NCI-H2196 (cell line): ENCODE results near the gene NEDD4.
A peak's percentile ranks its signal among the peaks of the same experiment; 100 is the strongest.
"Not testable (repeated sequence)": the region's sequence is repeated elsewhere in the genome, so short reads cannot be mapped to it uniquely, and the experiment has no call there.

Source experiments
- DNase-seq: peaks from one replicate; lab custom pipeline; 2025; ENCODE audit not compliant: unreplicated experiment; lab: John Stamatoyannopoulos, UW

Gene NEDD4

DNA sequence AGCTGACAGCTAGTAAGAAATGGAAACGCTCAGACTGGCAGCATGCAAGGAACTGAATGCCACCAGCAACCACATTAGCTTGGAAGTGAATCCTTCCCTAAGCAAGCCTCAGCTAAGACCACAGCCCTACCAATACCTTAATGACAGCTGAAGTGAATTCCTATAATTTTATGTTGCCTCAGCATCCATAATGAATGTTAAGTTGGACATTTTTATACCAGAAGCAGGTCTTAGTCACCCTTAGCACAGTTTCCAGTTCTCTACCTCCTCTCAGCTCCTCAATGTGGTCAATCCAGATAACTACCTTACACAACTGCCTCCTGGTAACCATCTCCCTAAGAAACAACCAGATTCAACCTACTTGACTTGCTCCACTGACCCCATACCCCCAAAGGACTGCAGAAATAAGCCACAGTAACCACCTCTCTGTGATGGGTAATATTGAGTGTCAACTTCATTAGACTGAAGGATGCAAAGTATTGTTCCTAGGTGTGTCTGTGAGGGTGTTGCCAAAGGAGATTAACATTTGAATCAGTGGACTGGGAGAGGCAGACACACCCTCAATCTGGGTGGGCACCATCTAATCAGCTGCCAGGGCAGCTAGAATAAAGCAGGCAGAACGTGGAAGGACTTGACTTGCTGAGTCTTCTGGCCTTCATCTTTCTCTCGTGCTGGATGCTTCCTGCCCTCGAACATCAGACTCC lies 33.5 kb downstream of the NEDD4 start:
- no peak for DNase-seq

GRCh38 chr15:55958349-55958748 lies 35.1 kb downstream of the NEDD4 start:
- no peak for DNase-seq

- DNase-seq: no peak
These were observed 38.4 kb downstream of the NEDD4 start for GRCh38 chr15:55954862-55955605.

- DNase-seq: not testable (repeated sequence)
These were observed 40.7 kb downstream of the NEDD4 start for GRCh38 chr15:55952501-55953274.

GRCh38 chr15:55944606-55945005 lies 48.8 kb downstream of the NEDD4 start:
- not testable (repeated sequence) for DNase-seq

- no peak for DNase-seq
These were observed 51.1 kb downstream of the NEDD4 start for GRCh38 chr15:55942332-55942731.

- DNase-seq: no peak
These were observed 56.4 kb downstream of the NEDD4 start for GRCh38 chr15:55937040-55937439.

GRCh38 chr15:55928955-55929354 lies 64.5 kb downstream of the NEDD4 start:
- no peak for DNase-seq

GRCh38 chr15:55921744-55922143 lies 71.7 kb downstream of the NEDD4 start:
- DNase-seq: no peak

DNA sequence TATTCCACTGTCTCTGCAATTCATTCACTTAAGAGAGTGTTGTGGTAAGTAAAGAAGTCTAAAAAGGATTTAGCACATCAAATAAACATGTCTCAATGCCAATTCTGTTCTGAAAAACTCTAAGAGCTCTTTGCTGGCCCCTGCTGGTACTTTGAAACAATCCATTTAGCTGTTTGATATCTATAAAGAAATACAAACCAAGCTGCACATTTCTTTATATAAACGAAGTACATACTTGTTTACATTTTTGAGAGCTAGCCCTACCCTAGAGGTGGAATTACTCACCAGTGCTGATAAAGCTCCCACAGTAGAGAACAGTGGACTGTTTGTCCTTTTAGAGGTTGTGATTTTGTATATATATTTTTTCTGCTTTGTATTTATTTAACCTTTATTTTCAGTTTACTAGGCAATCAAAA lies 75.5 kb downstream of the NEDD4 start:
- DNase-seq: peak; percentile 15

- no peak for DNase-seq
These were observed 76.6 kb downstream of the NEDD4 start for GRCh38 chr15:55916666-55917409.

GRCh38 chr15:55915876-55916567 lies 77.4 kb downstream of the NEDD4 start:
- no peak for DNase-seq

GRCh38 chr15:55915221-55915620 lies 78.2 kb downstream of the NEDD4 start:
- DNase-seq: no peak

DNA sequence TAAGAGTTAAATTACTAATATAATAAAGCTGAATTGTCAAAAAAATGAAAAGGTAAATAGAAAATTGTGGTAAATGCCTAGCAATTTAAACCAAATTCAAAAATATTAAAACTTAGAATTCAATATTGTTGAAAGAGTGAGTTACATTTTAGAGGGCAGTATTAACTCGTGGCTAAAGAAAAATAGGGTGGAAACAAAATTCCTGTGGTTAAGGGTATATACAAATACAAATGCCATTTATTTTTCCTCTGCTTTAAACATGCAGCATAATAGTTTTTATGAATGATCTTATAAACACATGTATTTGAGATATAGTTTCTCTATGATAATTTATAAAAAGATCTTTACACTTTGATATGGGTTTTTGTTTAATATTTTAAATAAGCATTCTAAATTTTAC lies 79.0 kb downstream of the NEDD4 start:
- DNase-seq: no peak

DNA sequence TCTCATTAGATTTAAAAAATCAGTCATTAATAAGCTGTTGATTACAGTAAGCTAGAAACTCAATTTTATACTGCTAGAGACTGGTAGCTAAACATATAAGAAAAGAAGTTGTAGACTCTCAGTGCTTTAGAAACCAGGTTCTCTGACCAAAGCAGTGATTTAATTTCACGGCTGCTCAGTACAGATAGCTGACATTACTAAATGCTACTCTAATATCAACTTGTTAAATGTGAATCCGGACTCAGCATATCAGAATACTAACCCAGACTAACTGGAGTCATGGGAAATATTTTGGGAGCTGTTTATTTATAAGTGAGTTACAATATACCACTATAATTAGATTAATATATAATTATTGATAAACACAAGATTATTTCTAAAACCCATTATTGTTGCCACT lies 80.4 kb downstream of the NEDD4 start:
- DNase-seq: no peak

GRCh38 chr15:55909036-55909811 lies 84.2 kb downstream of the NEDD4 start:
- DNase-seq: no peak

- no peak for DNase-seq
These were observed 85.6 kb downstream of the NEDD4 start for GRCh38 chr15:55907797-55908196.

DNA sequence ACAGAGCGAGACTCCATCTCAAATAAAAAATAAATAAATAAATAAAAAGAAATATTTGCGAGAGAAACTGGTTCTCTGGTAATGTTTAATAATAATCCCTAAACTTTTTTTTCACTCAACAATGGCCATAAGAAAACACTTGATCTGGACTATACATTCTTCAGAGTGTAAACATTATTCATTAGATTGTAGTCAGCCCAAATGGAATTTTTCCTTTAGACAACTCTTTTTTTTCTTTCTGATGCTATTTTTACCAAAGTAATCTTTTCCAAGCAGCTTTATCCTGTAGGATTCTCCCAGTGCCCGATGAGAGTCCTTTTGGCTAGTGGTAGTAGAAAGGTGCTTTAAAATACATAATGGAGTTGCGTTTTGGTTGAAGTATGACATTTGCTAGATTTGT lies 90.4 kb downstream of the NEDD4 start:
- DNase-seq: no peak

- DNase-seq: no peak
These were observed 93.4 kb downstream of the NEDD4 start for GRCh38 chr15:55900019-55900418.

DNA sequence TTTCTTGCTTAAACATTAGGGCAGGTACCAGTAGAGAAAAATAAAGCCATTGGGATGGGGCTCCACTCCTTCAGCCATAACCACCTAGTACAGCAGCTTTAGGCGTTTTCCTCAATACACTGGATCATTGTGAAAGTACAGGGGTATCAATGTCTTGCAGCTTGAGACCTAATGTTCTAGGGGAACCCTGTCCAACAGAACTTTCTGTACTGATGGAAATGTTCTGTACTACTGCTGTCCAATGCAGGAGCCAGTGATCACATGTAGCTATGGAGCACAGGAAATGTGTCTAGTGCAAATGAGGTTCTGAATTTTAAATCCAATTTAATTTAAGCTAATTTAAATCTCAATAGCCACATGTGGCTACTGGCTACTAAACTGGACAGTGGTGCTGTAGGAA lies 93.9 kb downstream of the NEDD4 start:
- no peak for DNase-seq
